Iris pigment epithelial cell (primary cell): Measurements from ENCODE around the gene PM20D2.
"Not testable (repeated sequence)": the region's sequence is repeated elsewhere in the genome, so short reads cannot be mapped to it uniquely, and the experiment has no call there.

Source experiments
- DNase-seq: peaks from one replicate; pipeline ENCODE4 v3.0.0-alpha.2; 2011; ENCODE audit warnings: low read depth

PM20D2 gene

GRCh38 chr6:89145956-89146717 is at the start of gene PM20D2:
PM20D2 (plus strand) TSS chr6:89146055; CDS start chr6:89146145, 90 bp downstream.
- DNase-seq, result peak; percentile 32

- DNase-seq, result no peak
Observed at GRCh38 chr6:89098461-89098860, 47.4 kb upstream of the PM20D2 start.

GRCh38 chr6:89100114-89100513 is 45.7 kb upstream of the PM20D2 start:
- DNase-seq, result no peak

- DNase-seq, result no peak
Observed at GRCh38 chr6:89110284-89110683, 35.6 kb upstream of the PM20D2 start.

GRCh38 chr6:89111933-89112332 is 33.9 kb upstream of the PM20D2 start:
- no peak for DNase-seq

GRCh38 chr6:89116702-89117101 is 29.2 kb upstream of the PM20D2 start:
- no peak for DNase-seq

- DNase-seq, result peak; percentile 41
Observed at GRCh38 chr6:89117211-89118108, 28.4 kb upstream of the PM20D2 start, which contains the start of gene SRSF12. SRSF12 (minus strand) TSS chr6:89118071; CDS start chr6:89117887, 184 bp downstream.

- DNase-seq, result no peak
Observed at GRCh38 chr6:89118931-89119330, 26.9 kb upstream of the PM20D2 start.

GRCh38 chr6:89120371-89120770 is 25.5 kb upstream of the PM20D2 start:
- DNase-seq, result peak; percentile 19

- no peak for DNase-seq
Observed at GRCh38 chr6:89121934-89122333, 23.9 kb upstream of the PM20D2 start.

- peak; percentile 53 for DNase-seq
Observed at GRCh38 chr6:89122625-89123024, 23.2 kb upstream of the PM20D2 start.

- DNase-seq, result not testable (repeated sequence)
Observed at GRCh38 chr6:89128256-89128671, 17.6 kb upstream of the PM20D2 start.

- no peak for DNase-seq
Observed at GRCh38 chr6:89131599-89131998, 14.3 kb upstream of the PM20D2 start.

GRCh38 chr6:89132057-89132456 is 13.8 kb upstream of the PM20D2 start:
- no peak for DNase-seq

- DNase-seq, result no peak
Observed at GRCh38 chr6:89133981-89134380, 11.9 kb upstream of the PM20D2 start.

GRCh38 chr6:89134723-89135122 is 11.1 kb upstream of the PM20D2 start:
- no peak for DNase-seq

GRCh38 chr6:89138173-89138572 is 7.7 kb upstream of the PM20D2 start:
- DNase-seq, result no peak

GRCh38 chr6:89139509-89140346 is 6.1 kb upstream of the PM20D2 start:
- no peak for DNase-seq

GRCh38 chr6:89140347-89141156 is 5.3 kb upstream of the PM20D2 start:
- DNase-seq, result no peak

GRCh38 chr6:89144354-89144906 is 1.4 kb upstream of the PM20D2 start:
- no peak for DNase-seq
